SK-N-DZ (cell line): ENCODE measurements around the gene COX11. TPM values are rescaled to one million over a fixed set of nuclear protein-coding genes. Genes with fewer than 3 reads are reported as not detected.
A peak's percentile ranks its signal among the peaks of the same experiment; 100 is the strongest.

Experiments used
- DNase-seq: peaks from one replicate; pipeline ENCODE4 v3.0.0-alpha.2; 2015; ENCODE audit warnings: low spot score
- polyA plus RNA-seq, 2 experiments: library from polyadenylated mRNA; depleted of rRNA; stranded (reverse); fragments of >200 nt; gene quantifications; 2 replicates each; pipeline ENCODE4 v1.2.3, GENCODE V29; 2014

The COX11 gene, protein sequence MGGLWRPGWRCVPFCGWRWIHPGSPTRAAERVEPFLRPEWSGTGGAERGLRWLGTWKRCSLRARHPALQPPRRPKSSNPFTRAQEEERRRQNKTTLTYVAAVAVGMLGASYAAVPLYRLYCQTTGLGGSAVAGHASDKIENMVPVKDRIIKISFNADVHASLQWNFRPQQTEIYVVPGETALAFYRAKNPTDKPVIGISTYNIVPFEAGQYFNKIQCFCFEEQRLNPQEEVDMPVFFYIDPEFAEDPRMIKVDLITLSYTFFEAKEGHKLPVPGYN
- 113 and 129 TPM in 2 replicates for polyA plus RNA-seq (2014; cell fraction: cytosol; rRNA removed)
- polyA plus RNA-seq (2014; cell fraction: nucleus; rRNA removed), result 118 and 132 TPM in 2 replicates

- DNase-seq, result peak; percentile 99
These were observed at the start of gene COX11, which contains the start of gene STXBP4 for GRCh38 chr17:54968262-54968987. COX11 (minus strand) TSS chr17:54968654; CDS start chr17:54968646, 8 bp downstream. STXBP4 (plus strand) TSS chr17:54968765; CDS start chr17:54986220, 17,455 bp downstream.

- peak; percentile 14 for DNase-seq
These were observed 37.1 kb upstream of the COX11 start for GRCh38 chr17:55005520-55005919.

DNA sequence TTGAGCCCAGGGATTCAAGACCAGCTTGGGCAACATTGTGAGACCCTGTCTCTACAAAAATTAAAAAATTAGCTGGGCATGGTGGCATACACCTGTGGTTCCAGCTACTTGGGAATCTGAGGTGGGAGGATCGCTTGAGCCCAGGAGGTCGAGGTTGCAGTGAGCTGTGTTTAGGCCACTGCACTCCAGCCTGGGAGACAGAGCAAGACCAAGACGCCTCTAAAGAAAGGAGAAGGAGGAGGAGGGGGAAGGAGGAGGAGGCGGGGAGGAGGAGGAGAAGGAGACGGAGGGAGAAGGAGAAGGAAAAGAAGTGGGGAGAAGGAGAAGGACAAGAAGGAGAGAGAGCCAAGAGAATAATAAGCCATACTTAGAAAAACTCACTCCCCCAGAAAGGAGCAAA is 36.0 kb upstream of the COX11 start:
- DNase-seq, result no peak

GRCh38 chr17:55002458-55002857 is 34.0 kb upstream of the COX11 start:
- no peak for DNase-seq

DNA sequence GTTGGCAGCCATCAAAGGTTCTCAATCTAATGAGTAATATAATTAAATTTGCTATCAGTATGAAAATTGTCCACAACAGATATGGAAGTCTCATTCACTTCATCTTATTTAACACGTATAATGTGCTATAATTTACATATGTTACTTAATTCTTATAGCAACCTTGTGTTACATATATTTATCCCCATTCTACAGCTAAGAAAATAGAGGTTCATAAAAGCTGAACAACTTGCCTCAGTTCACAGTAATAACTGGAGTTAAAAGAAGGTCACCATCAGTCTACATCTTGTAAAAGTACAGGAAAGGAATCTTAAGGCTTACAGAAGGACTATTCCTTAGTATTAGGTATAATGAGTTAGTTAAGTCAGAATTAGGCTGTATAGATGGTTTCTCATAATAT is 28.0 kb upstream of the COX11 start:
- no peak for DNase-seq

DNA sequence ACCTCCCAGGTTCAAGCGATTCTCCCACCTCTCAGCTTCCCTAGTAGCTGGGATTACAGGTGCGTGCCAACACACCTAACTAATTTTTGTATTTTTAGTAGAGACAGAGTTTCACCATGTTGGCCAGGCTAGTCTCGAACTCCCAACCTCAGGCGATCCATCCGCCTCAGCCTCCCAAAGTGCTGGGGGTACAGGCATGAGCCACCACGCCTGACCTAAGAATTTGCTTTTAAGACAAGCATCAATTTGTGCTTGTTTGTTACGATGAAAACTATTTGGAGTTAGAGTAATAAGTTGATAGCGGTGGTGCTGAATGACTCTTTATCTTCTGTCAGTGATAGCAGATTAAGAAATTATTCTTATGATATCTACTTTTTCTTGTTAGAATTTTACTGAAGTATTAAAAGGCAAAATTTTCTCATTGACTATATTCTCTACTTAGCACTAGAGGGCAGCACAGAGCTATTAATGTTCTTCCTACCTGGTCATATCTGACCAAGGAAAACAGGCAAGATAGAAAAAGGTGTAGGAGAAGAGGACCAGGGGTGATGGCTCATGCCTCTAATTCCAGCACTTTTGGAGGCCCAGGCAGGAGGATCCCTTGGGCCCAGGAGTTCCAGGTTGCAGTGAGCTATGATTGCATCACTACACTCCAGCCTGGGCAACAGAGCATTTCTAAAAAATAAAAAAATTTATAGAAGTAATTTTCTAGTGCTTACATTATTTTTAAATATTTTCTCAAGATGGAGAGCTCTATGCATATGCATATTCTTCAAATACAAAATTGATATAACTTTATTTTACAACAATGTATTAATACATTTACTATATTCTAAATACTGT is 24.6 kb upstream of the COX11 start:
- peak; percentile 70 for DNase-seq

DNA sequence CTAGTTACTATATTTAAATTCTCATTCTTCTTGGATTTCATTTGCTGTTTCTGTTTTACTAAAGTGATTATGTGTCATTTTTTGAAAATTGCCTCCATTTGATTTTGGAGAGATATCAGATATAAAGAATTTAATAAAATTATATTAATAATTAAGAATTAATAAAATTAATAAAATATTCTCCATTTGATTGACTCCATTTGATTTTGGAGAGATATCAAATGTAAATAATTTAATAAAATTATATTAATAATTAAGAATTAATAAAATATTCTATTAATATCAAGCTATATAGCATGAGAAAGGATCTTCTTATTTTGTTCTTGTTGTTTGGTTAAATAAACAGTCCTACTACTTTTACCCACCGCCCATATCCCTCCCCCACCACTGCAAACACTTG is 23.1 kb upstream of the COX11 start:
- DNase-seq, result no peak

GRCh38 chr17:54990118-54990517 is 21.7 kb upstream of the COX11 start:
- no peak for DNase-seq

DNA sequence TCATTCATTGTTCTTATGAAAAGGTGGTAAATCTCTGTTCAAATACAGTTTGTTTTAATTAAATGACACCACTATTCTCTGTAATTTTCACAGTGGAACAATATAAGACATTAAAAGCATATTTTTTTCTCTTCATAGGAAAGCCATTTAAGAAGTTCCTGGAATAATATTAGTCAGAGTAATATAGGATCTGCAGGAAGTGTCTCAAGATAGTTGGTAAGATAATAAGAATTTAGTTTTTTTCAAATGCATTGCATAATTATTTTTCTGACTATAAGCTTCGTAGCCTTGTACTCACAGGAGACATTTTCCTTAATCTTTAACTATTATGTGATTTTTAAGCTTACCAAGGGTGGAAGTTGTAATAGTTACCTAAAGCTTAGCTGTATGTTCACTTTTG is 17.0 kb upstream of the COX11 start:
- DNase-seq, result no peak

DNA sequence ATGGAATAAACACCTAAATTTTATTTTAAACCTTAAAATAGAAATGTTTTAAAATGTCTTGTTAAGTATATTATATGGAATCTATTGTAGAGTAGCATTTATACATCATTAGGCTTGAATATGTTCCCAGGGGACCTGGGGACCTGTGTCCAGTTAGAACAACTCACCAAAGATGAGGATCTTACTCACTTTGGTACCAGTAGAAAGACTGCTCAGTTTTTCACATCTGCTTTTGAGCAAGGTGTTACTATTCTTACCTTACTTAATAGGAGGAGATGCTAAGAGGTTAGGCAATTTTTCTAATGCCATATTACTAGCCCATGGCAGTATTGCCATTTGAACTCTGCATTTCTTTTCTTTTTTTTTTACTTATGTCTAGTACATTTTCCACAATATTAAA is 14.8 kb upstream of the COX11 start:
- no peak for DNase-seq

- DNase-seq, result no peak
These were observed 13.9 kb upstream of the COX11 start for GRCh38 chr17:54982399-54982798.

DNA sequence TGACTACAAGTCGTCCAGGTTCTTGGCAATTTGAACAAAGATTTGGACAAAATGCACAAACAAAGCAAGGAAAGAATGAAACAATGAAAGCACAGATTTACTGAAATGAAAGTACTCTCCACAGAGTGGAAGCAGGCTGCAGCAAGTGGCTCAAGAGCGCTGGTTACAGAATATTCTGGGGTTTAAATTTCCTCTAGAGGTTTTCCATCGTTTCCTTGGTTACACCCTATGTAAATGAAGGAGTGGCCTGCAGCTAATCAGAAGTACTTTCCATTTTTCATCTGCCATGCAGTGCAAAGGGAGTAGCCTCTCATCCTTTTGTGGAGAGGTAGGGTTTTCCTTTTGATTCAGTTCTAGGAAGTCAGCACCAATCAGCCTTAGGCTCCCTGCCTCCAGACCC is 11.9 kb upstream of the COX11 start:
- DNase-seq, result no peak

GRCh38 chr17:54979657-54980056 is 11.2 kb upstream of the COX11 start:
- DNase-seq, result no peak

GRCh38 chr17:54977744-54978143 is 9.3 kb upstream of the COX11 start:
- no peak for DNase-seq

- no peak for DNase-seq
These were observed 7.9 kb upstream of the COX11 start for GRCh38 chr17:54976316-54976715.

- no peak for DNase-seq
These were observed 6.3 kb upstream of the COX11 start for GRCh38 chr17:54974759-54975158.

GRCh38 chr17:54972406-54973138 is 4.1 kb upstream of the COX11 start:
- no peak for DNase-seq

DNA sequence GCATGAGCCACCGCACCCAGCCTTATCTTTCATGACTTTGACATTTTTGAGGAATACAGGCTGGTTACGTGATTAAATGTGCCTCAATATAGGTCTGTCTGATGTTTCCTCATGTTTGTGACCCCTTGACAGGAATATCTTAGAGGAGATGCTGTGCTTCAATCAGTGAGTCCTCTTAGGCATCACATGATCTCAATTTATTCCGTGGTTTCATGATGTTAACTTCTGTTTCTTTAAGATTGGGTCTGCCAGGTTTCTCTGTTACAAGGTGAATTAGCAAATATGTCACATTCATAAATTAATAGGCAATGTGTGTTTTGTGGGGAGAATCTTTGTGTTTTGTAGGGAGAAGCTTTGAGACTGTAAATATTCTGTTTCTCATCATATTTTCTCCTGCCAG is 3.4 kb upstream of the COX11 start:
- no peak for DNase-seq

GRCh38 chr17:54971147-54971546 is 2.7 kb upstream of the COX11 start:
- DNase-seq, result no peak

GRCh38 chr17:54969658-54970572 is 1.5 kb upstream of the COX11 start:
- peak; percentile 36 for DNase-seq
